MG63 (cell line): ENCODE results near the gene SLC7A1. TPM values are rescaled to one million over a fixed set of nuclear protein-coding genes. Genes with fewer than 3 reads are reported as not detected.

Experiments
- DNase-seq: peaks from one replicate; pipeline ENCODE4 v3.0.0-alpha.2; 2020
- H3K27me3 ChIP-seq: fragments of 250-450 bp; sonication (Bioruptor Pico); 2 replicates; pipeline ENCODE4 v1.5.1; 2020; ENCODE audit warnings: mild to moderate bottlenecking, moderate library complexity
- H3K36me3 ChIP-seq: fragments of 250-450 bp; sonication (Bioruptor Pico); 2 replicates; pipeline ENCODE4 v1.5.1; 2020; ENCODE audit warnings: mild to moderate bottlenecking, moderate library complexity
- H3K4me3 ChIP-seq: fragments of 250-450 bp; sonication (Bioruptor Pico); 2 replicates; pipeline ENCODE4 v1.5.1; 2020; ENCODE audit warnings: mild to moderate bottlenecking, moderate library complexity
- H3K9me3 ChIP-seq: fragments of 250-450 bp; sonication (Bioruptor Pico); 2 replicates; pipeline ENCODE4 v1.5.1; 2020; ENCODE audit warnings: mild to moderate bottlenecking, moderate library complexity
- total RNA-seq: library from RNA; depleted of rRNA; stranded (reverse); fragments of >200 nt; shearing (Covaris generic); gene quantifications from 2 replicates; pipeline ENCODE4 v1.2.3, GENCODE V29; 2014; ENCODE audit warnings: low replicate concordance

Gene SLC7A1
- total RNA-seq, 1 experiment from 2014 or later, result 21.0 TPM

- H3K27me3 ChIP-seq, result no peaks in the 10 kb centered on the region
- H3K9me3 ChIP-seq, result no peaks in the 10 kb centered on the region
- H3K36me3 ChIP-seq, result peaks cover 46% of the 10 kb centered on the region
- peak overlapping the region; percentile 92 for H3K4me3 ChIP-seq
- no peak for DNase-seq
Observed at GRCh38 chr13:29593605-29594297, 1.7 kb downstream of the SLC7A1 start.

- no peak overlapping the region for H3K4me3 ChIP-seq
- no peaks in the 10 kb centered on the region for H3K9me3 ChIP-seq
- peak; percentile 30 for DNase-seq
- no peaks in the 10 kb centered on the region for H3K27me3 ChIP-seq
- peaks cover 62% of the 10 kb centered on the region for H3K36me3 ChIP-seq
Observed at GRCh38 chr13:29591310-29591709, 4.2 kb downstream of the SLC7A1 start.

GRCh38 chr13:29589967-29590366, 5.5 kb downstream of the SLC7A1 start:
- DNase-seq, result no peak
- peaks cover 61% of the 10 kb centered on the region for H3K36me3 ChIP-seq
- no peaks in the 10 kb centered on the region for H3K9me3 ChIP-seq
- no peaks in the 10 kb centered on the region for H3K27me3 ChIP-seq
- H3K4me3 ChIP-seq, result no peak overlapping the region

- peak; percentile 25 for DNase-seq
- H3K27me3 ChIP-seq, result no peaks in the 10 kb centered on the region
- H3K4me3 ChIP-seq, result no peak overlapping the region
- no peaks in the 10 kb centered on the region for H3K9me3 ChIP-seq
- H3K36me3 ChIP-seq, result peaks cover 54% of the 10 kb centered on the region
Observed at GRCh38 chr13:29589234-29589633, 6.3 kb downstream of the SLC7A1 start.

GRCh38 chr13:29587645-29588044, 7.8 kb downstream of the SLC7A1 start:
- no peak overlapping the region for H3K4me3 ChIP-seq
- no peaks in the 10 kb centered on the region for H3K9me3 ChIP-seq
- H3K27me3 ChIP-seq, result no peaks in the 10 kb centered on the region
- peaks cover 41% of the 10 kb centered on the region for H3K36me3 ChIP-seq
- peak; percentile 65 for DNase-seq

GRCh38 chr13:29583073-29583785, 12.3 kb downstream of the SLC7A1 start:
- peaks cover 22% of the 10 kb centered on the region for H3K36me3 ChIP-seq
- no peaks in the 10 kb centered on the region for H3K27me3 ChIP-seq
- H3K4me3 ChIP-seq, result no peak overlapping the region
- H3K9me3 ChIP-seq, result no peaks in the 10 kb centered on the region
- peak; percentile 68 for DNase-seq

- H3K27me3 ChIP-seq, result no peaks in the 10 kb centered on the region
- no peak overlapping the region for H3K4me3 ChIP-seq
- no peak for DNase-seq
- H3K36me3 ChIP-seq, result peaks cover 14% of the 10 kb centered on the region
- no peaks in the 10 kb centered on the region for H3K9me3 ChIP-seq
Observed at GRCh38 chr13:29582171-29582570, 13.3 kb downstream of the SLC7A1 start.

GRCh38 chr13:29581666-29582065, 13.8 kb downstream of the SLC7A1 start:
- H3K4me3 ChIP-seq, result no peak overlapping the region
- DNase-seq, result no peak

GRCh38 chr13:29579094-29579493, 16.4 kb downstream of the SLC7A1 start:
- H3K36me3 ChIP-seq, result peaks cover 20% of the 10 kb centered on the region
- H3K4me3 ChIP-seq, result no peak overlapping the region
- H3K27me3 ChIP-seq, result no peaks in the 10 kb centered on the region
- H3K9me3 ChIP-seq, result no peaks in the 10 kb centered on the region
- DNase-seq, result no peak

More at GRCh38 chr13:29581666-29582065, 13.8 kb downstream of the SLC7A1 start:
- H3K36me3 ChIP-seq, result peaks cover 10% of the 10 kb centered on the region; the same call in 1 of the 2 replicates
- H3K9me3 ChIP-seq, result no peaks in the 10 kb centered on the region
- H3K27me3 ChIP-seq, result no peaks in the 10 kb centered on the region

- H3K9me3 ChIP-seq, result no peaks in the 10 kb centered on the region
- peak; percentile 29 for DNase-seq
- H3K4me3 ChIP-seq, result no peak overlapping the region
- H3K27me3 ChIP-seq, result no peaks in the 10 kb centered on the region
- H3K36me3 ChIP-seq, result peaks cover 20% of the 10 kb centered on the region
Observed at GRCh38 chr13:29578300-29579085, 17.0 kb downstream of the SLC7A1 start.

GRCh38 chr13:29577136-29578051, 18.1 kb downstream of the SLC7A1 start:
- Histone ChIP-seq H3K36me3 (peaks cover 20% of the 10 kb centered on the region), H3K27me3 (no peaks in the 10 kb centered on the region), H3K9me3 (no peaks in the 10 kb centered on the region), H3K4me3 (no peak overlapping the region)
- DNase-seq, result peak; percentile 83

- Histone ChIP-seq H3K9me3 (no peaks in the 10 kb centered on the region), H3K36me3 (peaks cover 22% of the 10 kb centered on the region), H3K4me3 (no peak overlapping the region), H3K27me3 (no peaks in the 10 kb centered on the region)
- DNase-seq, result no peak
Observed at GRCh38 chr13:29576581-29576980, 18.9 kb downstream of the SLC7A1 start.

- H3K4me3 ChIP-seq, result no peak overlapping the region
- no peak for DNase-seq
- no peaks in the 10 kb centered on the region for H3K27me3 ChIP-seq
- no peaks in the 10 kb centered on the region for H3K9me3 ChIP-seq
- H3K36me3 ChIP-seq, result peaks cover 25% of the 10 kb centered on the region
Observed at GRCh38 chr13:29575098-29575497, 20.4 kb downstream of the SLC7A1 start.

- DNase-seq, result no peak
- Histone ChIP-seq H3K27me3 (no peaks in the 10 kb centered on the region), H3K36me3 (peaks cover 26% of the 10 kb centered on the region)
Observed at GRCh38 chr13:29573190-29573589, 22.3 kb downstream of the SLC7A1 start.

GRCh38 chr13:29572575-29572974, 22.9 kb downstream of the SLC7A1 start:
- Histone ChIP-seq H3K9me3 (no peaks in the 10 kb centered on the region), H3K36me3 (peaks cover 26% of the 10 kb centered on the region), H3K27me3 (no peaks in the 10 kb centered on the region), H3K4me3 (no peak overlapping the region)
- DNase-seq, result no peak

More at GRCh38 chr13:29573190-29573589, 22.3 kb downstream of the SLC7A1 start:
- no peaks in the 10 kb centered on the region for H3K9me3 ChIP-seq
- no peak overlapping the region for H3K4me3 ChIP-seq

GRCh38 chr13:29571876-29572570, 23.5 kb downstream of the SLC7A1 start:
- no peak for DNase-seq
- H3K36me3 ChIP-seq, result peaks cover 26% of the 10 kb centered on the region
- H3K4me3 ChIP-seq, result no peak overlapping the region
- H3K9me3 ChIP-seq, result no peaks in the 10 kb centered on the region
- H3K27me3 ChIP-seq, result no peaks in the 10 kb centered on the region
